Prostate gland (tissue), 2 donors: ENCODE measurements around the gene SKIDA1. TPM values are rescaled to one million over a fixed set of nuclear protein-coding genes. Genes with fewer than 3 reads are reported as not detected.

Experiments used
- DNase-seq: peaks from one replicate; pipeline ENCODE4 v3.0.0-alpha.2; 2019; ENCODE audit warnings: low spot score
- H3K27ac ChIP-seq, 2 donors: fragments of 200-600 bp; sonication (generic); 2 replicates each; pipeline ENCODE4 v1.5.1; 2017 to 2019
- H3K27me3 ChIP-seq: fragments of 200-600 bp; sonication (generic); replicated peaks from 2 replicates; pipeline ENCODE4 v1.5.1; 2019; ENCODE audit not compliant: insufficient read depth
- H3K36me3 ChIP-seq, 2 donors: fragments of 200-600 bp; sonication (generic); 1 replicate in 1 of 2; 2 replicates in 1 of 2; pipeline versions ENCODE4 v1.5.1 to v1.8.1; 2017 to 2019
- H3K4me1 ChIP-seq: fragments of 200-600 bp; sonication (generic); replicated peaks from 2 replicates; pipeline ENCODE4 v1.5.1; 2019
- H3K4me3 ChIP-seq, 2 donors: fragments of 200-600 bp; sonication (generic); 2 replicates each; pipeline ENCODE4 v1.5.1; 2017 to 2019
- H3K9me3 ChIP-seq: fragments of 200-600 bp; sonication (generic); 2 replicates; pipeline ENCODE4 v1.5.1; 2017
- POLR2A ChIP-seq: fragments of 450-650 bp; IDR thresholded peaks from one replicate; pipeline ENCODE4 v1.6.1; 2016; ENCODE audit warnings: antibody characterized with exemption, mild to moderate bottlenecking
- POLR2AphosphoS5 ChIP-seq: sonication (generic); formaldehyde crosslinking; IDR thresholded peaks from one replicate; pipeline ENCODE4 v1.6.1; 2017; ENCODE audit warnings: antibody characterized with exemption
- WGBS: methylation state at CpG from one replicate; pipeline ENCODE4 v1.1.5; 2018; 5-methylcytosine and 5-hydroxymethylcytosine counted together
- intact Hi-C: fragments of 100-400 bp; cut with DNase I; formaldehyde crosslinking; loops from one replicate; pipeline ENCODE4 v1.14.2; 2022
- total RNA-seq, 2 donors: library from RNA; depleted of rRNA; stranded (reverse); fragments of >200 nt; gene quantifications; one replicate each; pipeline ENCODE4 v1.1.0, GENCODE V29; 2016
- TF ChIP-seq, protein P1 (sequence below), 4 experiments: fragments of 200-600 bp in 2 of 4; fragments of 450-650 bp in 2 of 4; sonication (generic) in 2 of 4; IDR thresholded peaks; 1 replicate in 3 of 4; 2 replicates in 1 of 4; pipeline ENCODE4 v1.5.1; 2016 to 2019; ENCODE audit warnings: antibody characterized with exemption in 4 of 4, mild to moderate bottlenecking in 2 of 4, moderate library complexity in 2 of 4

The SKIDA1 gene
- total RNA-seq, 2 donors from 2014 or later, result 1.5 to 4.3 TPM

DNA sequence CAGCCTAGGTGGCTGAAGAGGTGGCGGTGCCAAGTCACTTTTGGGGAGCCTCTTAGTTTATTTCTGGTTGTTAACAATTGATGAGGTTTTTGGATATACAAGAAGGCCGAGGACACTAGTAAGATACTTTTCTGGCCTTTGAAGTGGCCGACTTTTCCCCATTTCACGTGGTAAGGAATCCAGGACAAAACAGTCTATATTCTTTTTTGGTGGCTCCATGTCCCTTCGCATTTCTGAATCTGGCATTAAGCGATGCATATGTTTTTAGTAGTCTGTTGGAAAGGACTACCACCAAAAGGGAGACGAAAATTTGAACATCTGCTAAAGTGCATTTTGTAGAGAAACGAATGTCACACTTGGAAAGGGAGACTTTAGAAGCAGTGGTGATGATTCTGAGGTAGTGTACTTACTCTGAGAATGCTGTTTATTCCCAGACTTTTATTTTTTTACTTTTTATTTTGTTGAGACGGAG is 10.0 kb upstream of the SKIDA1 start:
- Histone ChIP-seq H3K4me1 (no peaks in the 10 kb centered on the region), H3K4me3 (peak overlapping the region; percentile 86 to 91), H3K27ac (peak overlapping the region; percentile 93 to 96), H3K9me3 (no peaks in the 10 kb centered on the region), H3K36me3 (peaks cover 0 to 3% of the 10 kb centered on the region in 2 donors), H3K27me3 (no peaks in the 10 kb centered on the region)
- TF ChIP-seq POLR2AphosphoS5, result no peak
- TF ChIP-seq POLR2A, result no peak
- TF ChIP-seq, protein P1, sequence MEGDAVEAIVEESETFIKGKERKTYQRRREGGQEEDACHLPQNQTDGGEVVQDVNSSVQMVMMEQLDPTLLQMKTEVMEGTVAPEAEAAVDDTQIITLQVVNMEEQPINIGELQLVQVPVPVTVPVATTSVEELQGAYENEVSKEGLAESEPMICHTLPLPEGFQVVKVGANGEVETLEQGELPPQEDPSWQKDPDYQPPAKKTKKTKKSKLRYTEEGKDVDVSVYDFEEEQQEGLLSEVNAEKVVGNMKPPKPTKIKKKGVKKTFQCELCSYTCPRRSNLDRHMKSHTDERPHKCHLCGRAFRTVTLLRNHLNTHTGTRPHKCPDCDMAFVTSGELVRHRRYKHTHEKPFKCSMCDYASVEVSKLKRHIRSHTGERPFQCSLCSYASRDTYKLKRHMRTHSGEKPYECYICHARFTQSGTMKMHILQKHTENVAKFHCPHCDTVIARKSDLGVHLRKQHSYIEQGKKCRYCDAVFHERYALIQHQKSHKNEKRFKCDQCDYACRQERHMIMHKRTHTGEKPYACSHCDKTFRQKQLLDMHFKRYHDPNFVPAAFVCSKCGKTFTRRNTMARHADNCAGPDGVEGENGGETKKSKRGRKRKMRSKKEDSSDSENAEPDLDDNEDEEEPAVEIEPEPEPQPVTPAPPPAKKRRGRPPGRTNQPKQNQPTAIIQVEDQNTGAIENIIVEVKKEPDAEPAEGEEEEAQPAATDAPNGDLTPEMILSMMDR (IDR thresholded peaks at IDR 0.05), result no peak
- no peak for DNase-seq
- 24% methylated on average over 9 of the region's 9 CpGs for WGBS
- intact Hi-C loops, result no loop called here

DNA sequence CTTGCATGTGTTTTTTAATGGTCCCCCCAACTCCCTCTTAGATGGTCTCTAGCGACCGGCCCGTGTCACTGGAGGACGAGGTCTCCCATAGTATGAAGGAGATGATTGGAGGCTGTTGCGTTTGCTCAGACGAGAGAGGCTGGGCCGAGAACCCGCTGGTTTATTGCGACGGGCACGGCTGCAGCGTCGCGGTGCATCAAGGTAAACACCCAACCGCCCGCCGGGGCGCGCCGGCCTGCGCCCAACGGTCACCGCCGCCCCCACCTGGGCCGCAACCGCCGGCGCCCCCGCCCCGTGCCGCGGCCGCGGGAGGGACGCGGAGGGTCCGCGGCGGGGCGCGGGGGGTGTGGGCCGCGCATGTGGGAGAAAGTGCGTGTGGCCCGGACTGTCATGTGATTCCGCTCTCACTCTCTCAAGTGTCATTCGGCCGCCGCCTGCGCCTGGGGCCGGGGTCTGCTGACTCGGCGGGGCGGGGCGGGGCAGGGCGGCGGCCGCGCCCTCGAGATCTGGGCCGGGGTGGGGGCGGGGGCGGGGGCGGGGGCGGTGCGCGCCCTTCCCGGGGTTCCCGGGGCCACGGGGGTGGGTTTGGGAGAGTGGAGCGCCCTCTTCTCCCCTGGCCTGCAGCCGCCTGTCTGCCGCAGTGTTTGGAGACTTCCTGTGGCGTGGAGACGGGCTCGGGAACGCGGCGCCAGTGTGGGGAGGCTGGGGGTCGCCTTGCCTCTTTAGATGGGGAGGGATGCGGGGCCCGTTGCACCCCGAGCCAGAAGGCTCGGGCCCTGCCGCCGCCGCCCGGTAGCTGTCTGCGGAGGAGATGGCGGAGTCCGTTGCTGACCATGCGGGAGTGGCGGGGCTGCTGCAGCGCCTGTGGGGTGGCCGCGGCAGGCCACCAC is 9.4 kb upstream of the SKIDA1 start:
- peak overlapping the region; percentile 93 to 96 for H3K27ac ChIP-seq
- no peaks in the 10 kb centered on the region for H3K9me3 ChIP-seq
- peaks cover 0 to 3% of the 10 kb centered on the region in 2 donors for H3K36me3 ChIP-seq
- peak overlapping the region; percentile 86 to 91 for H3K4me3 ChIP-seq
- intact Hi-C loops, result no loop called here
- WGBS, result under 1% methylated on average over 69 of the region's 96 CpGs
- H3K4me1 ChIP-seq, result no peaks in the 10 kb centered on the region
- peak; percentile 54 for DNase-seq
- TF ChIP-seq POLR2A, result no peak
- TF ChIP-seq, protein P1 (IDR thresholded peaks at IDR 0.05), result peak in 1 of 4 experiments; percentile 10
- H3K27me3 ChIP-seq, result no peaks in the 10 kb centered on the region

DNA sequence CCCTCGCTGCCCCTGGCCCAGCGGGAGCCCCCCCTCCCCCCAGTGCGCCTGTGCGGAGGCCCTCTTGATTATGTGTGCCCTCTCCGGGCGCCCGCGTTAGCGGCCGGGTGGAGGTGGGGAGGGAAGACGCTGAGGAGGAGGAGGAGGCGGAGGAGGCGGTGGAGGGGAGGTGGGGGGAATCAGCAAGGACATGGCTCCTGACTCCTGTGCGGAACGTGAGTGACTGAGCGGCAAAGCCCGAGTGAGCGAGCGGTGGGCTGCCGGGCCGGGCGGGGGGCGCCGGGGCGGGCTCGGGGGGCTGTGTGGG is 8.8 kb upstream of the SKIDA1 start:
- H3K27me3 ChIP-seq, result no peaks in the 10 kb centered on the region
- intact Hi-C loops, result no loop called here
- peak overlapping the region; percentile 93 to 96 for H3K27ac ChIP-seq
- DNase-seq, result no peak
- H3K4me1 ChIP-seq, result no peaks in the 10 kb centered on the region
- H3K36me3 ChIP-seq, result peaks cover 0 to 3% of the 10 kb centered on the region in 2 donors
- WGBS, result 0% methylated on average over 14 of the region's 26 CpGs
- TF ChIP-seq POLR2A (no peak), POLR2AphosphoS5 (no peak)
- TF ChIP-seq, protein P1 (IDR thresholded peaks at IDR 0.05), result no peak
- H3K4me3 ChIP-seq, result peak overlapping the region; percentile 86 to 91
- no peaks in the 10 kb centered on the region for H3K9me3 ChIP-seq

DNA sequence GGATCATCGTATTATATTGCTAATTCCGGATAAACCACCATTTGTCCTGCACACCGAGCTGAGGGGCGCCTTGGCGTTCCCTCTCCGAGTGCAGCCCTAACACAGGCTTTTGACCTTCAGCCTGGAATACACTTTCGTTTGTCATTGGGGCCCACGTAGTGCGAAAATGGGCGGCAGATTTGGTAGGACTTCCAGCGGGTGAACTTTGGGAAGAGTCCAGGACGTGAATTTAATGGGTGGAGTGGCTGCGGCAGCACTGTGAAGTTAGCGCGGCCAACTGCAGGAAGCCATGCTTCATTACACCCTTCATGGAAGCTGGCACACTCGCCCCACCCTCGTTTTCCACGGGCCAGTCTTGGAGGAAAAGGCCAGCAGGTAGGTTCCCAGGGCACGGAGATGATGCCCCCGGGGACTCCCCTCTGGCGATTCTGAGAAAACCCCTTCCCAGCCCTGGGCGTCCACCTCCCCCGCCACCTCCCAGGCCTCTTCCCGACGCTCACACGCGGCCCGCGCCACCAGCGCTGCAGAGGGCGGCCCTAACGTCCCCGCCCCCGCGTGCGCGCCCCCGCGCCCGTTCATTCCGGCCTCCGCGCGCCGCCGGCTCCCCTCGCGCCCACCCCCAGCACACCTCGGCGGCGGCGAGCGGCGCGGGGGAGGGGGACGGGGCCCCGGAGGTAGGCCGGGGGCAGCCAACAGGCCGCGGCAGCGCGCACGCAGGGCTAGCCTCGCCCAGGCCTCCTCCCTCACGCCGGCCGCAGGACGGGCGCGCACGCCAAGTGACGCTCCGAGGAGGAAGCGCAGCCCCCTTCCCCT is 8.2 kb upstream of the SKIDA1 start, which contains the start of gene MLLT10:
MLLT10 (plus strand) TSS at position 766 of the 813 bp plus-strand sequence. CDS start 413 bp downstream, outside the sequence.
- TF ChIP-seq POLR2A (peak; percentile 79), POLR2AphosphoS5 (peak; percentile 30)
- TF ChIP-seq, protein P1 (IDR thresholded peaks at IDR 0.05), result peak in 2 of 4 experiments; percentile 39 to 46
- WGBS, result under 1% methylated on average over 54 of the region's 74 CpGs
- no peaks in the 10 kb centered on the region for H3K27me3 ChIP-seq
- no peaks in the 10 kb centered on the region for H3K9me3 ChIP-seq
- DNase-seq, result peak; percentile 93
- no peaks in the 10 kb centered on the region for H3K36me3 ChIP-seq
- H3K4me1 ChIP-seq, result no peaks in the 10 kb centered on the region
- H3K4me3 ChIP-seq, result peak within 1 kb of the TSS; percentile 86 to 91
- intact Hi-C loops, result no loop called here
- peak within 1 kb of the TSS; percentile 93 to 96 for H3K27ac ChIP-seq
